Right cardiac atrium (tissue), 5 donors: ENCODE data around the gene GTF3C5. TPM values are rescaled to one million over a fixed set of nuclear protein-coding genes. Genes with fewer than 3 reads are reported as not detected.
"Not testable (repeated sequence)": the region's sequence is repeated elsewhere in the genome, so short reads cannot be mapped to it uniquely, and the experiment has no call there.

Experiments
- ATAC-seq, 2 donors: fragments of 200-7000 bp; cut with Tn5 transposase; one replicate each; pipeline versions ENCODE4 v1.8.0 to v1.9.1; 2020; ENCODE audit warnings: moderate library complexity in 2 of 2, mild to moderate bottlenecking in 1 of 2
- DNase-seq, 3 donors: peaks; one replicate each; pipeline ENCODE4 v3.0.0-alpha.2; 2020
- H3K27ac ChIP-seq: one replicate; pipeline ENCODE4 v1.5.1; 2013; ENCODE audit warnings: mild to moderate bottlenecking, low read length, control low read depth, moderate library complexity
- H3K27me3 ChIP-seq: one replicate; pipeline ENCODE4 v1.6.1; 2013; ENCODE audit not compliant: control insufficient read depth, insufficient read depth
- H3K4me1 ChIP-seq: one replicate; pipeline ENCODE4 v1.6.1; 2013; ENCODE audit warnings: low read length; ENCODE audit not compliant: control insufficient read depth, insufficient read depth
- H3K4me3 ChIP-seq: one replicate; pipeline ENCODE4 v1.5.1; 2013; ENCODE audit warnings: low read length, control low read depth
- H3K9me3 ChIP-seq: one replicate; pipeline ENCODE4 v1.6.1; 2013; ENCODE audit warnings: low read length; ENCODE audit not compliant: control insufficient read depth
- WGBS: extraction: QIAGEN DNeasy Blood & Tissue Kit; methylation state at CpG from one replicate; pipeline ENCODE4 v1.1.7; 2013; 5-methylcytosine and 5-hydroxymethylcytosine counted together
- intact Hi-C, 4 donors: fragments of 100-400 bp; cut with DNase I; formaldehyde crosslinking; loops; one replicate each; pipeline versions ENCODE4 v1.11.0 to v1.14.0; 2022 to 2023
- polyA plus RNA-seq: library from polyadenylated mRNA; stranded (reverse); fragments of 200-250 nt; gene quantifications from one replicate; pipeline ENCODE4 v1.2.3, GENCODE V29; 2013
- total RNA-seq, 4 donors: library from RNA; stranded (reverse); fragmentation: NEBNext Ultra II Directional; extraction: Animal tissue kit (Norgen Biotek cat#: 25700); gene quantifications; one replicate each; pipeline ENCODE4 v1.2.1, GENCODE V29; 2021
- donor health status: healthy with polysubstance abuse.
- donor health status: DM: no; HTN: yes; CAD: no.
- donor health status: DM: no; HTN: no; CAD: no.
- donor health status: DM: no; HTN: yes; CAD: no; lungs with severe emphysema.
- donor health status: DM: yes; HTN: yes; CAD: no.

GTF3C5 gene
- total and polyA plus RNA-seq, 5 donors, result 28.9 to 41.1 (median 33.0) TPM

DNA sequence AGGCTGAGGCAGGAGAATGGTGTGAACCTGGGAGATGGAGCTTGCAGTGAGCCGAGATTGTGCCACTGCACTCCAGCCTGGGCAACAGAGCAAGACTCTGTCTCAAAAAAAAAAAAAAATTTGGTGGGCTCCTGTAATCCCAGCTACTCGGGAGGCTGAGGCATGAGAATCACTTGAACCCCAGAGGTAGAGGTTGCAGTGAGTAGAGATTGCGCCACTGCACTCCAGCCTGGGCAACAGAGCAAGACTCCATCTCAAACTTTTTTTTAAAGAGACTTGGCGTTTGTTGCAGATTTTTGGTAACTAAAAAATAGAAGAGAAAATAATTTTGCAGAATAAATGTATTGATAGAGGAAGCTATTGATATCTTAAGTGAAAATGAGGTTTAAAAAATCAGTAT lies 32.6 kb upstream of the GTF3C5 start:
- 82% methylated on average over 4 of the region's 4 CpGs for WGBS
- H3K9me3 ChIP-seq, intact Hi-C loops, H3K27me3 ChIP-seq, H3K4me3 ChIP-seq, H3K4me1 ChIP-seq, DNase-seq, H3K27ac ChIP-seq, ATAC-seq: not testable (repeated sequence)

DNA sequence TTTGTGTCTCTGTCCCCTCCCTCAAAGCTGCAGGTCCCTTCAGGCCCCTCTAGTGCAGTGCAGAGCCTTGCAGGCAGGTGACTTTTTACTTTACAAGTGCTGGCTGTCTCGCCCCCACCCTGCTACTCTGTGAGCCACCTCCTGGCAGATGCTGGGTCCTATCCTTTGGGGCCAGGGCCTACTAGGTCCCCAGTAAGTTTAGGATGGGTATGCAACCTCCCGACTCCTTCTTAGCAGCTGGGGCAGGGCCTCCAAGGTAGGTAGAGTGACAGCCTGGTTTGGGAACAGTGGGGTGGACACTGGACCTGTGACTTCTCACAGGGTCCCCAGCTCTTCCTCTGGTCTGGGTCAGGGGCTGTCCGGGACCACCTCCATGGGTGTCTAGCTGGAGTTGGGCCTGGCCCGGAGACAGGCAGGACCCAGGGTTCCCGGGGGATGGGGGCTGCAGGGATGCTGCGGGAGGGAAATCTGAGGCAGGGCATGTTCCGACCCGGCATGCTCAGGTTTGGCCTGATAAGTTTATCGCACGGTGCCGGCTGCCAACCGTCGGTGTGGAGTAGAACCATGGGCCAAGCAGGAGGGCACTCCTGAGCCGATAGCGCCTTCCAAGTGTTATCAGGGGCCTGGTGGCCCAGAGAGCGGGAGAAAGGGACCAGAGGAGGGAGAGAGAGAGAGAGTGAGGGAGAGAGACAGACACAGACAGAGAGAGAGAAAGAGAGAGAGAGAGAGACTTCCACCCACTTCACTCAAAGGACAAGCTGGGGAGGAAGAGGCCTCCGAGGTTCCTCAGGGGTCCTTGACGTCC lies 31.8 kb upstream of the GTF3C5 start:
- ATAC-seq (no peak), DNase-seq (no peak)
- no peaks in the 10 kb centered on the region for H3K4me1 ChIP-seq
- intact Hi-C loops, result no loop called here
- no peaks in the 10 kb centered on the region for H3K27me3 ChIP-seq
- 41% methylated on average over 18 of the region's 18 CpGs for WGBS
- no peaks in the 10 kb centered on the region for H3K9me3 ChIP-seq
- H3K27ac ChIP-seq, result no peak overlapping the region
- no peak overlapping the region for H3K4me3 ChIP-seq

DNA sequence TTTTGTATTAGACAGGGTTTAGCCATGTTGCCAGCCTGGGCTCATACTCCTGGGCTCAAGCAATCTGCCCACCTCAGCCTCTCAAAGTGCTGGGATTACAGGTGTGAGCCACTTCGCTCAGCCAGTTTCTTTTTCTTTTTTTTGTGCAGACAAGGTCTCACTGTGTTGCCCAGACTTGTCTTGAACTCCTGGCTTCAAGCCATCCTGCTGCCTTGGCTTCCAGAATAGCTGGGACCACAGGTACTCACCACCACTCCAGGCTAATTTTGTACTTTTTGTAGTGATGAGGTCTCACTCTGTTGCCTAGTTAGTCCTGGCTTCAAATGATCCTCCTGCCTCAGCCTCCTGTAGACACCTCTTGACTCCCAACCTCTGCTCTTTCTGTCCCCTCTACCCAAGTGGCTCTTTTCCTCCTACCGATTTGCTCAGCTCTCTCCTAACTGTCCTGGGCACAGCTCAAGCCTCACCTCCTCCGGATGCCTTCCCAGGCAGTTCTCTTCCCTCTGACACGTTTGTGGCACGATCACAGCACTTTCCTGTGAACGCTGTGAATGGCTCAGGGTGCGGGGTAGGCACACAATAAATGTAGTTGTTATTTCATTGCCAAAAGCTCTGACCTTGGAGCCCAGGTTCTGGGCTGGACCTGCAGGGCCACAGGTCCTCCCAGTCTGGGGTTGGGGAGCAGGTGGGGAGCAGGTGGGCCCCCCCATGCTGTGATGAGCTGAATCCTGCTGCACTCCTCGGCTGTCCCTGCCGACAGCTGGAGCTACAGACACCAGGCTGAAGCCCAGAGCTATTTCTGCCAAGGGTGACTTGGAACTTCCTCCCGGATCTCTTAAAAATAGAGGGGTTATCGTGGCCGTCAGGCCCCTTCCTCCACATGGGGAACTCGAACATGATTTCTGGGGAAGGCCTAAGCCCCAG lies 28.4 kb upstream of the GTF3C5 start:
- H3K4me1 ChIP-seq, result no peaks in the 10 kb centered on the region
- intact Hi-C loops, result no loop called here
- no peak overlapping the region for H3K27ac ChIP-seq
- DNase-seq, result no peak
- 30% methylated on average over 13 of the region's 13 CpGs for whole genome bisulfite sequencing
- no peaks in the 10 kb centered on the region for H3K27me3 ChIP-seq
- ATAC-seq, result no peak
- no peaks in the 10 kb centered on the region for H3K9me3 ChIP-seq
- no peak overlapping the region for H3K4me3 ChIP-seq

DNA sequence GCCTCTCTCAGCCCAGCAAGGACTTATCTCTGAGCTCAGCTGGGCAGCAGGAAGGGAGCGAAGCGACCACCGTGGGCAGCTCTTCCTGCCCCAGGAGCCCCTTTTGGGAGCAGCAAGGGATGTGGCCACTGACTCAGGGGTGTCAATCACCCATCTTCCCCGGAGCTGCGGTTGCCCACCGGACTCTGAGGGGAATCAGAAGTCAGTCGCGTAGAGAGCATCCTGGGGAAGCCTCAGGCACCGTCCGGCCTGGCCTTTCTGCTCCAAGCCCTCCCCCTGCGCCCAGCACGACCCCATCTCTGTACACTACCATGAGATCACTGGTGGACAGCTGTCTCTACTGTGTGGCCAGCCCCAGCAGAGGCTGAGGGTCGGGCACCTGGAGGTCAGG lies 27.7 kb upstream of the GTF3C5 start:
- no peak for ATAC-seq
- Histone ChIP-seq H3K27ac (no peak overlapping the region), H3K4me1 (no peaks in the 10 kb centered on the region), H3K4me3 (no peak overlapping the region), H3K9me3 (no peaks in the 10 kb centered on the region), H3K27me3 (no peaks in the 10 kb centered on the region)
- DNase-seq, result no peak
- 38% methylated on average over 13 of the region's 13 CpGs for WGBS
- intact Hi-C loops, result no loop called here

DNA sequence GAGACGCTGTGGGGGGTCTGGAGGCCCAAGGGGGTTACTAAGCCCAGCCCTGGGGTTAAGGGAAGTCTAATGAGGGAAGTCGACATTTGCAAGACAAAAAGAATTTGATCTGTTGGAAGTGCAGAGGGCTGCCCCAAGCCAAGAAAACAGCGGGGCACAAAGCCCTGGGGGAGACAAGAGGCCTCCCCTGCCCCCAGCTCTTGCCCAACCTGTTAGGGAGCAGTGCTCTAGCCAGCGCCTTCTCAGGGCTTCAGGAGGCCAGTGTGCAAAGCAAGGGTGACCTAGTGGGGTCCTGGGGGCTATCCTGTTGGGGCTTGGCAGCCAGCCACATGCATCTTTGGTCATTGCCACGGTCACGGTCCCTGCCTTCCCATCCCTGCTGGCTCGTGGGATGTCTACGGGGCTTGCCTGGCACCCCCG lies 27.1 kb upstream of the GTF3C5 start:
- H3K27ac ChIP-seq, result no peak overlapping the region
- intact Hi-C loops, result no loop called here
- no peaks in the 10 kb centered on the region for H3K27me3 ChIP-seq
- H3K4me1 ChIP-seq, result no peaks in the 10 kb centered on the region
- no peak overlapping the region for H3K4me3 ChIP-seq
- ATAC-seq (no peak), DNase-seq (no peak)
- 50% methylated on average over 9 of the region's 9 CpGs for WGBS
- H3K9me3 ChIP-seq, result no peaks in the 10 kb centered on the region

DNA sequence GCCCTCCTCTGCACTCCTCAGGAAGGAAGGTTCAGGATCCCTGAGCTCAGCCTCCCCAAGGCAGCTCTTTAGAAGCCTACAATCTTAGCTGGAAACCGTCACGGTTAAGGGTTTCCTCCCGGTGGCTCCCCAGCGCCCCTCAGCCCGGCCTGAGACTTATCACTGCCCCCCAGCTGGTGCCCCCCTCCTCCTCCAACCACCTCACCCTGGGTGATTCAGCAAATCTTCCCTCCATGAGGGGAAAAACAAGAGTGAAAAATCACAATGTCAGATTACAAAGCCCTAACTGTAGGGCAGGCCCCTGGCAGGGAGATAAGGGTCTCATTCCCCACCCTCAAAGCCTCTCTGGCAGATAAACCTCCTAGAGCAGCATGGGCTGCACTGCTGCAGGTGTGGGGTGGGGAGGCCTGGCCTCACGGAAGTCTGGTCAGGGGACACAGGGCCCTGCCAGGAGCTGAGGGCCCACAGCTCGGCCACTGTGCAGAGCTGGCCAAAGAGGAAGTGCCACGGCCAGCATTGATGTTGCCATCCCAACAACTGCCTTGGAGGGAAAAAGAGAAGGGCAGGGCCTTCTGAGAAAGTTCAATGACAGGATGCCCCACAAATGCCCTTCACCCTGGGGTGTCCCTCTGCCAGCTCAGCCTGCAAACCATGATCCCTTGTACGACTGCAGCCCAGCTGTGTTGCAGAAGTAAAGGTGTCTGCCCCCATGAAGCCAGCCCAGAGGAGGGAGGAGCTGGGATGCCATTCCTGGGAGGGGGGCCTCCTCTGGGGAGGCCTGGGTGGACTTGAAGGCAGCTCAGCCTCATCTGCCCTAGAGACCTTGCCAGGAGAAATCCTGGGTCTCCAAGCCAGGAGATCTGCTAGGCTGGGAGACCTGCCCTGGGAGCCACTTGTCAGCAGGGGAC lies 26.5 kb upstream of the GTF3C5 start:
- intact Hi-C loops, result no loop called here
- H3K9me3 ChIP-seq, result no peaks in the 10 kb centered on the region
- ATAC-seq (peak in 1 of 2 donors; percentile 32), DNase-seq (no peak)
- no peak overlapping the region for H3K4me3 ChIP-seq
- 52% methylated on average over 9 of the region's 9 CpGs for WGBS
- H3K27ac ChIP-seq, result no peak overlapping the region
- H3K27me3 ChIP-seq, result no peaks in the 10 kb centered on the region
- H3K4me1 ChIP-seq, result no peaks in the 10 kb centered on the region

DNA sequence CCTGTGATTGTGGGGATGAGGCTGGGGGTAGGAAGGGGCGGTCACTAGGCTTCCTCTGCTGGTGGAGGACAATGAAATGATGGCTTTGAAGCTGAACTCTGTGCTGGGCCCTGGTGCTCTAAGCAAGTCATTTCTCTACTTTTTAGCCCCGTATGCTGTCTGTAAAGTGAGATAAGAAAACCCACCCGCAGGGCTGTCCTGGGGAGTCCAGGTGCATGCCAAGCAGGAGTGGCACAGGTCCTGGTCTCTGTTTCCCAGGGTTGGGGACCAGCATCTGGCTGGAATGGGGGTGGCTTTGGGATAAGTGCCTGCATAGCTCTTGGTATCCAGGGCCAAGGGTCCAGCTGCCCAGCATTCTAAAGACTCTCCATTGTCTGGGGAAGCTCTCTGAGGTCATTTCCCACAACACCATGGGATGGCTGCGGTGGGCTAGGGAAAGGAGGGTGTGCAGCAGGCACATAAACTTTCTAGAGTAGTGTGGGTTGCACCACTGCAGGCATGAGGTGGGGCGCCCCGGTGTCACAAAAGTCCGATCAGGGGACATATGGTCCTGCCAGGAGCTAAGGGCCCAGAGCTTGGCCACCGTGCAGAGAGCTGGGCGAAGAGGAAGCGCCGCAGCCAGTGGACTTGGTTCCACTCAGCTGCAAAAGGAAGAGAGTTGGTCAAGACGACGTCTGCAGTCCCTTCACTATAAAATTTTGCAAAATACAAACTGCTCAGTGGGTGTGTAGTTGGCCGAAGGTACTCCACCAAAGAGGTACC lies 25.6 kb upstream of the GTF3C5 start:
- DNase-seq, result no peak
- no peaks in the 10 kb centered on the region for H3K27me3 ChIP-seq

DNA sequence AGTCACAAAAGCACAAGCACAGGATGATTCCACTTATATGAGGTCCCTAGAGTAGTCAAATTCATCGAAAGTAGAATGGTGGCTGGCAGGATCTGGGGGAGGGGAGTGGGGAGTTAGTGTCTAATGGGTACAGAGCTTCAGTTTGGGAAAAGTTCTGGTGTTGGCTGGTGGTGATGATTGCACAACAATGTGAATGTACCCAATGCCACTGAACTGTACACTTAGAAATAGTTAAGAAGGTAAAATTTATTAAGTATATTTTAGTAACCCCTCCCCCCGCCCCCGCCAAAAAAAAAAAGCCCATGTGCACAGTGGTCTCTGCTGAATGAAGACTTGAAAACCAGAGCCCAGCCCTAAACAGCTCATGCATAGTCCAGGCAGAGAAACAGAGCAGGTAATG lies 24.8 kb upstream of the GTF3C5 start:
- no peak overlapping the region for H3K27ac ChIP-seq
- intact Hi-C loops, result no loop called here
- 87% methylated on average over 3 of the region's 3 CpGs for WGBS
- ATAC-seq (no peak), DNase-seq (no peak)
- H3K4me3 ChIP-seq, result no peak overlapping the region
- no peaks in the 10 kb centered on the region for H3K27me3 ChIP-seq
- H3K4me1 ChIP-seq, result no peaks in the 10 kb centered on the region
- no peaks in the 10 kb centered on the region for H3K9me3 ChIP-seq

More for the DNA sequence above, 25.6 kb upstream of the GTF3C5 start:
- Histone ChIP-seq H3K27ac (no peak overlapping the region), H3K4me3 (no peak overlapping the region), H3K9me3 (no peaks in the 10 kb centered on the region), H3K4me1 (no peaks in the 10 kb centered on the region)
- no peak for ATAC-seq
- intact Hi-C loops, result no loop called here
- 85% methylated on average over 14 of the region's 14 CpGs for whole genome bisulfite sequencing

DNA sequence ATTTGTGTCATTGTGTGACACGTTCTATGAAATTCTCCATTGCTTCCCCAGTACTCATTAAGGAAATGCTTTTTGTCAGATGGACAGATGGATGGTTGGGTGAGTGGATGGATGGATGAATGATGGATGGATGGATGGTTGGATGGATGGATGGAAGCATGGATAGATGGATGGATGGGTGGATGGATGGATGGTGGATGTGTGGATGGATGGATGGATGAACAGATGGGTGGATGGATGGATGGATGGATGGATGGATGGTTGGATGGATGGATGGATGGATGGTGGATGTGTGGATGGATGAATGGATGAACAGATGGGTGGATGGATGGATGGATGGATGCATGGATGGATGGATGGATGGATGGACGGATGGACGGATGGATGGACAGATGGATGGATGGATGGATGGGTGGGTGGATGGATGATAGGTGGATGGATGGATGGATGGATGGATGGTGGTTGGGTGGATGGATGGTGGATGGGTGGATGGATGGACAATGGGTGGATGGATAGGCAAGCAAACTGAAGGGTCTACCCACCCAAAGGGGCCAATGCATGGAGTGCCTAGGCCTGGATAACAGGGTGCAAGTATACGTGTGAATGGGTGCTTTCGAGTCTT lies 24.0 kb upstream of the GTF3C5 start:
- Histone ChIP-seq H3K4me1 (no peaks in the 10 kb centered on the region), H3K27me3 (no peaks in the 10 kb centered on the region), H3K4me3 (no peak overlapping the region), H3K27ac (no peak overlapping the region), H3K9me3 (no peaks in the 10 kb centered on the region)
- intact Hi-C loops, result no loop called here
- 80% methylated on average over 5 of the region's 5 CpGs for WGBS
- DNase-seq (no peak), ATAC-seq (no peak)

DNA sequence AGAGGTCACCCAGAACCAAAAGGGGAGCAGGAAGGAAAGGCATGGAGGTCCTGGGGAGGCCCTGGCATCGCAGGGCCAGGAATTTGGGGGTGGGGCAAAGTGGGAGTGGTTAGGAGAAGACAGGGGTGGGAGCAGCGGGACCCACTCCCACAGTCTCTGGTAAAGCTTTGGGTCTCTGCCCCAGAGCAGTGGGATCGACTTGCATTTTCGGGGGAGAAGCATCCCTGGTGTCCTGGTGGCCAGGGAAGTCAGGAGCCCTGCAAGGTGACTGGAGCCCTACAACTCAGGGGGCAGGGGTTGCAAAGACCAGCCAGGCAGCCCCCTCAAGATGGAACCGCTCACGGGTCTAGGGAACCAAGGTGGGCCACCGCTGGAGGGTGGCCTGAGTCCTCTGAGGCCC lies 22.4 kb upstream of the GTF3C5 start:
- DNase-seq, result no peak
- H3K27ac ChIP-seq, result no peak overlapping the region
- no peaks in the 10 kb centered on the region for H3K27me3 ChIP-seq
- 83% methylated on average over 7 of the region's 7 CpGs for WGBS
- no peaks in the 10 kb centered on the region for H3K9me3 ChIP-seq
- no peak overlapping the region for H3K4me3 ChIP-seq
- no peaks in the 10 kb centered on the region for H3K4me1 ChIP-seq
- ATAC-seq, result no peak
- intact Hi-C loops, result no loop called here
